ENCODE measurements around the gene NAB1.

DNA sequence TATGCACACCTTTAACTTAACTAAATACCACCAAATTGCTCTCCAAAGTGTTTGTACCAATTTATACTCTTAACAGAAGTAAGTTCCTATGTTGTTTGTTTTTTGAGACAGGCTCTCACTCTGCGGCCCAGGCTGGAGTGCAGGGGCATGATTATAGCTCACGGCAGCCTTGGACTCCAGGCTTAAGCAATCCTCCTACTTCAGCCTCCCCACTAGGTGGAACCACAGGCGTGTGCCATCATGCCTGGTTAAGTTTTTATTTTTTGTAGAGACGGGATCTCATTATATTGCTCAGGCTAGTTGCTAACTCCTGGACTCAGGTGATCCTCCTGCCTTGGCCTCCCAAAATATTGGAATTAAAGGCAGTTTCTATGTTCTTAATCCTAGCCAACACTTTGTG is 13.1 kb upstream of the NAB1 start:
- peak in 1 of 2 donors; percentile 9 for TF ChIP-seq CTCF (conservative IDR thresholded peaks at IDR 0.05 in 1 of 2, IDR thresholded peaks at IDR 0.05 in 1 of 2; ENCODE audit: extremely low read depth in 1 of 2, insufficient read depth in 1 of 2, low read depth in 1 of 2, low read length in 2 of 2)
- no peak for TF ChIP-seq EZH2 (IDR thresholded peaks at IDR 0.05; ENCODE audit: borderline replicate concordance, low read length)
